Measurements from ENCODE around the gene PLCD1.
"Not testable (repeated sequence)": the region's sequence is repeated elsewhere in the genome, so short reads cannot be mapped to it uniquely, and the experiment has no call there.

The PLCD1 gene

DNA sequence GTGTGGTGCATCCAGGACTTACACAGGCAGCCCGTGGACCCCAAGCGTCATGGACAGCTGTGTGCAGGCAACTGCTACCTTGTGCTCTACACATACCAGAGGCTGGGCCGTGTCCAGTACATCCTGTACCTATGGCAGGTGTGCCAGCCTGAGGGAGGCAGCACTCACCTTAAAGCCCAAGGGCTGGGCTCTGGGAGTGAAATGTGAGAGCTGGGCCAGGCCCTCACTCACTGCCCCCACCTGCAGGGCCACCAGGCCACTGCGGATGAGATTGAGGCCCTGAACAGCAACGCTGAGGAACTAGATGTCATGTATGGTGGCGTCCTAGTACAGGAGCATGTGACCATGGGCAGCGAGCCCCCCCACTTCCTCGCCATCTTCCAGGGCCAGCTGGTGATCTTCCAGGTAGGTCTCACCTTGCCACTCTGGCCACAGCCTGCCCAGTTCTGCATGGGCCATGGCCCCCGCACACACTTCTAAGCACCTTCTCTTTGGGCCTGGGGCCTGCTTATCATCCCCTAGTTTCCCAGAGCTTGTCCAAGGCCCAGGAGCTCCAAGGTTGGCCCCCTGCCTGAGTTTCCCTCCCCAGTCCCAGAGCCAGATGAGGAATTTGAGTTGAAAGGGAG is 27.9 kb downstream of the PLCD1 start:
- no peak for DNase-seq (ENCODE audit: low read depth in 2 of 3, low spot score in 1 of 3)

DNA sequence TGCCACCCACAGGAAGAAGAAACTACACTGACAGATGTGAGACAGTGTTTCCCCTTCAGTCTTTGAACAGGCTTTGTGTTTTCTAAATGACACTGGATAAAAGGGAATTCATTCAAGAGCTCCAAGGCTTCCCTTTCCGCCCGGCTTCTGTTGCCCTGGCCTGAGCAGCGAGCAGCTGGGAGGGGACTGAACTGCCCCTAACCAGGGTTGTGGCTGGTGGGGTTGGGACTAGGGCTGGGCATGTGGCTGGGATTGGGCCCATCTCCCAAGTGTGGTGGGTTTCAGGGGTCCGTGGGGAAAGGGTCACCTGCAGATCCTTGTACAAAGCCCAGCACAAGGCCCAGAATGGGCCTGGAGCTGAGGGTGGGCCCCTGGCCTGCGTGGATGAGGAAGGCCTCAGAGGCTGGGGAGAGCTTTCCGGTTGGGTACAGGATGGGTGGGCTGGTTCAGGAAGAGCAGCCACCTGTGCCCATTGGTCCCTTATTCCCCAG is 28.4 kb downstream of the PLCD1 start:
- no peak for DNase-seq (ENCODE audit: low read depth in 2 of 3, low spot score in 1 of 3)

DNA sequence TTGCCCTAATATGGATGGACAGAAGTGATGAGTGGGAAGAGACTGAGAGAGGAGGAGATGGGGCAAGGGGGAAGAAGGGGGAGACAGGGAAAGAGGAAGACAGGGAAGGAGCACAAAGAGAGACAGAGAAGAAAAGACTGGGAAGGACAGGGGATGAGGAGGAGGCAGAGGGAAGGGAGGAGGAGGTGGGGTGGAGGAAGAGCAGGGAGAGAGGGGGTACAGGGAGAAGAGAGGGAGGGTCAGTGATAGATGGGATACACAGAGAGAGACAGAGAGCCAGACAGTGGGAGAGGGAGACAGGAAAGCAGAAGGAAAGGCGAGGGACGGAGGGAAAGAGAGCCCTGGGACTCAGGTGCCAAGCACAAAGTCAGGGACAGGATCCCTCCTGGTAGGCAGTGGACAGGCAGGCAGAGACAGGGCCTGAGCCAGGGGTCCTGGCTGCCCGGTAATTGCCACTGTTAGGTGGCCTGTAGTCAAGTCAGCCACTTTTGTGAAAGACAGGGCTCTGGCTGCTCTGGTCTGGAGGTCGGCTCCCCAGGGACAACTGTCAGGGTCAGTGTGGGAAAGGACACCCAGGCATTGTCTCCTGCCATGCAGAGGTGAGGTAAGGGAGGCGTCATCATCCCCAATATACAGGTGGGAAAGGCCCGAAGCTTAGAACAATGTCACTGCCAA is 29.1 kb downstream of the PLCD1 start:
- no peak for DNase-seq (ENCODE audit: low read depth in 2 of 3, low spot score in 1 of 3)

DNA sequence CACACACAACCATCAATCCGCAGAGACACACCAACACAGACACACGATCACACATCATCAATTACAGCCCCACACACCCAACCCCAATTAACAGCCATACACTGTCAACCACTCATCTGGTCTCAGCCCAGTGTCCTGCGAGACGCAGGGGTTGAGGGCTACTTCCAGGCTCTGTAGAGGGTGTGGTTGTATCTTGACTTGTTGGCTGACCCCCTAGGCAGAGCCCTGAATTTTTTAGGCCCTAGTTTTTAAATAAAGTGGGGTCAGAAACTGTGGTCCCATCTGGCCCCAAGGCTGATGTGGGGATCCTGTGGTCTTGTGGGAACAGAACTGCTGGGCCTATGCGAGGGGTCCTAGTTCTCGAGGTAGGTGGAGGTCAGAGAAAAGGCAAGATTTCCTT is 29.6 kb downstream of the PLCD1 start:
- DNase-seq (ENCODE audit: low read depth in 2 of 3, low spot score in 1 of 3), result no peak

DNA sequence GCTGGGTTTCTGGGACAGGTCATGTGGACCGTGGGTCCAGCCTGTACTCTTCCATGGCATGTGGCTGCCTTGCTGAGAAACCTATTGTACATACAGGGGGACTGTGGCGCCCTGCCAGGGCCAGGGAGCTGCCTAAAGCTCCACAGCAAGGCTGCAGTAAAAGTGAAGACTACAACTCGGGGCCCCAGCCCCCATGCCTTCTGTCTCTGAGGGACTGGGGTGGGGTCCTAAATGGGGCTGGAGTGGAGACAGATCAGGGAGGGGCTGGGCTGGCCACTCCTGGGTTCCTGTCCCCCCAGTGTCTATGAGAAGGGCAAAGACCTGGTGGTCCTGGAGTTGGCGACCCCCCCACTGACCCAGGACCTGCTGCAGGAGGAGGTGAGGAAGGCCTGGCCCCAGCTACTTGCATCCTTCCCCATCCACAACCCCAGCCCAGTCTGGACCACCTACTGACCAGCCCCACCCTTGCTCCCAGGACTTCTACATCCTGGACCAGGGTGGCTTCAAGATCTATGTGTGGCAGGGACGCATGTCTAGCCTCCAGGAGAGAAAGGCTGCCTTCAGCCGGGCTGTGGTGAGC is 31.6 kb downstream of the PLCD1 start:
- DNase-seq (ENCODE audit: low read depth in 2 of 3, low spot score in 1 of 3), result no peak

DNA sequence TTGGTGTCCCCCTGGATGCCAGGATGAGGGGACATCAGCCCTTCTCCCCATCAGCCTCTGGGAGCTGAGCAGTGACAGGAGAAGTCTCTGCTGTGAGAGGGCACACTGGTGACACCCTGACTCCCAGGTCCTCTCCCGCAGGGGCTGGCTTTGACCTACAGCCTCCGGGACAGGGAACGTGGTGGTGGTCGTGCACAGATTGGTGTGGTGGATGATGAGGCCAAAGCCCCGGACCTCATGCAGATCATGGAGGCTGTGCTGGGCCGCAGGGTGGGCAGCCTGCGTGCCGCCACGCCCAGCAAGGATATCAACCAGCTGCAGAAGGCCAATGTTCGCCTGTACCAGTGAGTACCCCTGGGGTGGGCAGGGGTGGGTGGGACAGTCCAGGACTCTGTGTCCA is 32.1 kb downstream of the PLCD1 start:
- no peak for DNase-seq (ENCODE audit: low read depth in 2 of 3, low spot score in 1 of 3)

DNA sequence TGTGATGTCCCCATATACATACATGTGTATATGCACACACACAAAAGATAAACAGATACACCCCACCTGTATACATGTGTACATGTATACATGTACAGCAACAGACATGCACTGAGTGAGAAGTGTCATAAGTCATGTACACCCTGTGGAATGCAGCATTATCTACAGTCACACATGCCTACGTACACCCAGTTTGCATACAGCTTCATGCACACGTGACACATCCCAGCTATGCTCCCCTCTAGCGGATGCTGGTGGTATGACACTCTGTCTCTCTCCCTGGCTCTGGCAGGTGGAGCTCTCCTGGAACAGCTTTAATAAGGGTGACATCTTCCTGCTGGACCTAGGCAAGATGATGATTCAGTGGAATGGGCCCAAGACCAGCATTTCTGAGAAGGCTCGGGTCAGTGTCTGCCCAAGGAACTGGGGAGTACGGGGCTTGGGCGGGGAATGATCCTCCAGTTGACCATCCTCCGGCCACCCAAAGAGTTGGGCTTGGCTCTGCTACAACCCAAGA is 32.6 kb downstream of the PLCD1 start:
- DNase-seq (ENCODE audit: low read depth in 2 of 3, low spot score in 1 of 3), result peak; percentile 69 to 89 (median 81)

DNA sequence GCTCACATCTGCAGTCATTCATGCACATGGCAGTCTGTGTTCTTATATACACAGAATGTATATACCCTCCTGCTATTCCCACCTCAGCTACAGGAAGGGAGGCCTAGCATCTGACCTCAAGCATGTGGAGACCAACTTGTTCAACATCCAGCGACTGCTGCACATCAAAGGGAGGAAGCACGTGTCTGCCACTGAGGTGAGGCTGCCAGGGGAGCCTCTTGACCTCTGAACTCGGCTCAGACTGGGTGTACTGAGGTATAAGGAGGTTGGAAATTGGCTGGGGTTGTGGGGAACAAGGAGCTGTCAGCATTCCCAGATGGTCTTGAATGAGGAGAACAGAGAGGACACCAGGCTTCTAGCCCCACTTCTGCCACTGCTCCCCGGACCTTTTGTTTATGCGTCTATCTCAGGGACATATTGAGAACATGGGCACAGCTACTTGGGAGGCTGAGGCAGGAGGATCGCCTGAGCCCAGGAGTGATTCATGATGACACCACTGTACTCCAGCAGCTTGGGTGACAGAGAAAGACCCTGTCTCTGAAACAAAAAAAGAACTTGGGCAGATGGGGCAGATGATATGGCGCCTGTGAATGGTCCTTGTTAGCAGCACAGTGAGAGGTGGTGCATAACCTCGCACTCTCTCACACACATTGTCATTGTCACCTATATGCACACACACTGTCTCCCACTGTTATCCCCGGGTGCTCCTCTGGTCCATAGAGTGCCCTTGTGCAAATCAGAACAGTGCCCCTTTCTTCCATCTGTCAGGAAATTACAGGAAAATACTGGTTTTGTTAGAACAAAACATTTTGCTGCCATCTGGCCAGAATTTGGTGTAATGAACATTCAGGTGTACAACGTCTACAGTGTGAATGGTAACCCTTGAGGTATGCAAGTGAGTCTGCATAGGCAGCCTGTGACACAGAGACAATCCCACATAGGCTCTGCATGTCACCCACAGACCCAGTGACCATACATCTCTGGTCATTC is 33.5 kb downstream of the PLCD1 start:
- DNase-seq (ENCODE audit: low read depth in 2 of 3, low spot score in 1 of 3), result no peak

DNA sequence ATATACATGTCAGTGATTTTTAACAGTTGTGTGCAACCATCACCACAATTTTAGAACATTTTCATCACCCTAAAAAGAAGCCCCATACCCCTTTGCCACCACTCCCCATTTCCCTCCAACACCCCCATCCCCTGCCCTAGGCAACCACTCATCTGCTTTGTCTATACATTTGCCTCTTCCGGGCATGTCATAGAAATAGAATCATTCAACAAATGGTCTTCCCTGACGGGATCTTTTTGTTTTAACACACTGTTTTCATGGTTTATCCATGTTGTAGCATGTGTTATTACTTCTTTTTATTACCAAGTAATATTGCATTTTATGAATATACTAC is 34.8 kb downstream of the PLCD1 start:
- no peak for DNase-seq (ENCODE audit: low read depth in 2 of 3, low spot score in 1 of 3)

DNA sequence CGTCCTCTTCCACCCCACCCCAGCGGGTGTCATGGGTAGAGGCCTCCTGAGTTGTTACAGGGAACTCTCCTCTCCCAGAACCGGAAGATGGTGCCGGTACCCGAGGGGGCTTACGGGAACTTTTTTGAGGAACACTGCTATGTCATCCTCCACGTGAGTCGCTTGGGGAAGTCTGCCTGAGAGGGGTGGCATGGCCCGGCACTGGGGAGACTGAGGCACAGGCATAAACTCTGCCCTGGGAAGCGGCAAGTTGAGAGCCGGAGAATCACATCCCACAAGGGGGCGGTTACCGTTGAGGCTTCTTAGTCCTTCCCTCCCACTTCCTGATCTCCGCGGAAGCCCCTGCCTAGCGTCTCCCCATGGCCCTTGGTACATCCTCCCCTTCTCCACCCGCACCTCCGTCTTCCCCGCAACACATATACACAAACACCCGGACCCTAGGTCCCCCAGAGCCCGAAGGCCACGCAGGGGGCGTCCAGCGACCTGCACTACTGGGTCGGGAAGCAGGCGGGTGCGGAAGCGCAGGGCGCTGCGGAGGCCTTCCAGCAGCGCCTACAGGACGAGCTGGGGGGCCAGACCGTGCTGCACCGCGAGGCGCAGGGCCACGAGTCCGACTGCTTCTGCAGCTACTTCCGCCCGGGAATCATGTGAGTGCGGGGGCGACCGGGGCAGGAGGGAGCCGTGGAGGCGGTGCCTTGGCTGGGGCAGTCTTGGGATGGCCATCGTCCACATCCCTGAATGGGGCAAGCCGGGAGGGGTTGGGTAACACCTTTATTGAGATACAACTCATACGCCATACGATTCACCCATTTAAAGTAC is 35.4 kb downstream of the PLCD1 start:
- DNase-seq (ENCODE audit: low read depth in 2 of 3, low spot score in 1 of 3), result peak; percentile 54 to 69 (median 68)

DNA sequence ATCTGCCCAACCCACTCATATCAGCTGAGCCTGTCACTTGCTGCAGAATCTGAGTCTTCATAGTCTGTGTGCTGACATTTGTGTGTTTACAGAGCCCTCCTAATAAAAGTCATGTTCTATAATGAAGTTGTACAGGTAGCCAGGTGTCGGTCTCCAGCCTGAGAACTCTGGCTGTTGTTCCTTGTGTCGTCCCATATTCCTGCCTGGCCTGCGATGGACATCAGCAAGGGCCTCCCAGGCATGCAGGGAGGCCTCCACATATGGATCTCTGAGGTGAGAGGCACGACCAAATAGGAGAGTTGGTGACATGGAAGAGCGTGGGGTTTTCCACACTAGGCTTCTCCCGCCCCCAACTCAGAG is 36.0 kb downstream of the PLCD1 start:
- DNase-seq (ENCODE audit: low read depth in 2 of 3, low spot score in 1 of 3), result no peak

DNA sequence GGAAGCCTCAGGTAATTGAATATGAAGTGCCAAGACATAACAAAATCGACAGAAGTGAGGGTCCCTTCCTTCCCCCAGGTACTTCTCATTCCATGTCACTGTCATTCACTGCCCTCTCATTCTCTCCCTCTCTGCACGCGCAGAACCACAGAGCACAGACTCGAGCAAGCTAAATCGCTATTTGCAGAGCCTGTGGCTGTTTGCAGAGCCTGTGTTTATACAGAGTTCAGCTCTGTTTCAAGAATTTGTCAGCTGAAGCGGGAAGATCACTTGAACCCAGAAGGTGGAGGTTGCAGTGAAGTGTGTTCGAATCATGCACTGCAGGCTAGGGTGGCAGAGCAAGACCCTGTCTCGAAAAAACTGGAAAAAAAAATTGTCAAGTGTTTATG is 36.4 kb downstream of the PLCD1 start:
- DNase-seq (ENCODE audit: low read depth in 2 of 3, low spot score in 1 of 3), result no peak

DNA sequence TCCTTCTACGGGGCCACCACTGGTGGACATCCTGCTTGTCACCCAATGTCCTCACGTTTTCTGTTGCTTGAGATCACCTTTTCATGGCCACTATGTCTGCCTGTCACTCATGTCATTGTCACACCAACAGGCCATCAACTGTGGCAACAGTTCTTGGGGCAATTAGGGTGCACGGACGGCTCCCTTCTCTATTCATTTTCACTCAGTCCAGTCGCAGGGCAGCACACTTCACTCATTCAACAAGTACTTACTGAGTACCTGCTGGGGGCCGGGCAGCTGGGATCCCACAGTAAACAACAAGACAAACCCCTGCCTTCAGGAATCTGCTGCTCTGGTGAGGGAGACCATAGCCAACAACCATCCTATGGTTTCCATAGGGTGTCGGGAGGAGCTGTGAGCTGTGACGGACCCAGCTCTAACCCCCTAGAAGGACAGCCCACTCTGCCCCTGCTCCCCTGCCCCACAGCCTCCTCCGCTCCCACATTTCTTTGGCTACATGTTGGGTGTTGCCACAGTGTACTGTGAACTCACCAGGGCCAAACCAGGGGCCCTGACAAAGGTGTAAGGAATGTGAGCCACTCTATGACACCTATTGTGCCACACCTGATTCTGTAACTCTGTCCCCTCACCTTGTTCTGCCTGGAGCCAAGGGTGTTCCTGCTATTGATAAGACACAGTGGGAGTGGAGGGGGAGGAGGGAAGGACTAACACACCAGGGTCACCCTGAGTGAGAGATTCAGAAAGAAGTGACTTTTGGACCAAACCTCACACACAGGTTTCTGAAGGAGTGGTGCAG is 37.0 kb downstream of the PLCD1 start:
- DNase-seq (ENCODE audit: low read depth in 2 of 3, low spot score in 1 of 3), result no peak

DNA sequence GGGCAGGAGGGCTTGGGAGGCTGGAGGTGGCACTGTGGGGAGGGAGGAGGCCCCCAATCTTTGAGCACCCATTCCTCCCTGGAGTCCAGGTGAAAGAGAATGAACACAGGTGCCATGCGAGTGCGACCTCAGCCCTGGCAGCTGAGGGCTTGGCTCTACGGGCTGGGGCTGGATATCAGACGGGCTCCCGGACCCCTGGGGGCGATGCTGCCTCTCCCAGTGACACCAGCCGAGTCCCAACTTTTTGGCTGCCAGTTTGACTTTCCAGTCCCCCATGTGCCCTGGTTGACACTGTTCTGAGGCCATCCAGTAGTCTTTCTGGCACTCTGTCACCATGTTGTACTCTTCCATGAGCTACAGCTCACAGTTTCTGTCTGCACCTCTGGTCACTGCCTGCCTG is 37.6 kb downstream of the PLCD1 start:
- DNase-seq (ENCODE audit: low read depth in 2 of 3, low spot score in 1 of 3), result no peak

DNA sequence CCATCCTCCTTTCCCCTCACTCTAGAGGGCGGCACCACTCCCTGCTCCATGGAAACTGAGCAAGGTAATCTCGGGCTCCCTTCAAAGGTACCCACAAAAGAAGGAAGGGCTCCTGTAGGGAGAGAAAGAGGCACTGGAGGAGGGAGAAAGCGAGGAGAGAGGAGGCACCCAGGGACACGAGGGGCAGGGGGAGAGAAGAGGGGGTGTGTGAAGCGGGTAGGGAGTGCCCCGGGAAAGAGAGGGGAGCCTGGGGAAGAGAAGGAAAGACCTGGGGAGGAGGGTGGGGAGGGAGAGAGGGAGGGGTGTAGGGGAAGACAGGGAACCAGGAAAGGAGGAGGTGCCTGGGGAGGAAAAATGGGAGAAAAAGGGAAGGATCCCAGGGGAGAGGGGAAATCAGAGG is 38.3 kb downstream of the PLCD1 start:
- DNase-seq (ENCODE audit: low read depth in 2 of 3, low spot score in 1 of 3), result no peak

DNA sequence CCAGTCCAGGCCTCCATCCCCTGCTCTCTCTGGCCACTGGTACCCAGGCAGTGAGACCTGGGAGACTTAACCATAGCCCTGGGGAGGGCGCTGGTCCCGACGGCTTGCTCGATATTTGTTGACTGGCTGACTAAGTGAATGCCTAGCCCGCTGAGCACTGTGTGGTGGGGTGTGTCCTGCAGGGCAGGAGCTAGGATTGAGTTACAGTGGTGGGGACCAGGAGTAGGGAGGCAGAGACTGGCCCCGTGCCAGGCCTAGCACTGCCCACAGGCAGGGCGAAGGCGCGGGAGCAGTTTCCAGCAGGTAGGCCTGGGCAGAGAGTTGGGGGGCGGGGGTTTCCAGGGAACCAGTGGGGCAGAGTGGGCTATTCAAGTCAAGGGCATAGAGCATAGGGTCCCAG is 38.9 kb downstream of the PLCD1 start, which contains the start of gene VILL:
TSS of gene VILL (plus strand) at position 260 of the 400 bp plus-strand sequence. CDS start 2,887 bp downstream, outside the sequence.
- no peak for DNase-seq (ENCODE audit: low read depth in 2 of 3, low spot score in 1 of 3)

DNA sequence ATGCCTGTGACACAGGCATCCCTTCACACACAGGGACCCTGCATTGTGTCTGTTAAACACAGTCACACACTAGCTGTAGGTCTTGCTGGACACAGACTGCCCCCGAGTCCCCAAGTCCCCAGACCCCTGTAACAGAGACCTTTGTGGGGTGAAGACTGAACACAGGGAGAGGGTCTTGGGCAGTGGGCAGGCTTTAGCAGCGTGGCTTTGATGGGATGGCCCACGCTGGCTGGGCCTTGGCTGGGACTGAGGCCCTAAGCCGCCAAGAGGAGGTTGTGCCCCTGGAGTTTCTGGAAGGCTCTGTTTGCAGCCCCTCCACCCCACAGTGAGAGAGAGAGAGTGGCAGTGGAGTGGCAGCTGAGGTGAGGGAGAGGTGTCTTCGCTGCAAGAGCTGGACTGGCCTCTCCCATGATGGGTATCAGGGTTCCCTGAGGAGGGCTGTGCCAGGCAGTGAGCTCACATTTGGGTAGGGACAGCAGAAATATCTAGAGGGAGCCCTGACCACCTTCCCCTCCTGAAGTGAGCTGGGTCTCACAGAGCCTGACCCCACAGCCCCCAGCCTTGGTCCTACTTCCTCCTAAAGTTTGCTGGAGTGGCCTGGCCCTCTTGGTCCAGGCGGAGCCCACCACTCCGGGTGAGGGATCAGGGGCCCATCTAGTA is 39.5 kb downstream of the PLCD1 start:
- DNase-seq (ENCODE audit: low read depth in 2 of 3, low spot score in 1 of 3), result no peak

DNA sequence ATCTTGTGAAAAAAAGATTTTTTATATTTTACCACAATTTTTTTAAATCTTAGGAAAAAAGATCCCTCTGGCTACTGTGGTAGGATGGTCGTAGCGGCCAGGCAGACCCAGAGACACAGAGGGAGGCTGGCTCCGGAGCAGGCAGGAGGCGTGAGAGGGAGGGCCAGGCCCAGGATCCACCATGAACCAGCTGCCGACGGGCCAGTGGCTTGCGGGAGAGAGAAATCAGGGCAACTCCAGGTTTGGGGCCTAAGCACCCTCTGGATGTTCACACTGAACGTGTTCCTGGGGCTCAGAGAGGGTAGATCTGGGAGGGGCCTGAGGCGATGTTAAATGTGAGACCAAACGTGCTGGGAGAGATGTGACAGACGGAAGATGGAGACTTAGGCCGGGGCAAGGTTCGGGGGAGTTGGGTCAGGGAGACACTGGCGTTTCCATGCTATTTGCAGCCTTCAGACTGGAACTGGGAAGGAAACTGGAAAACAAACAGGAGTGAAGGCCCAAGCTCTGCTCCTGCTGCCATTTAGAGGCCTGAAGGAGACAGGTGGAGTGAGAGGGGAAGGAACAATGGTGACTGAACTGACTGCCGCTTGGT is 40.4 kb downstream of the PLCD1 start:
- no peak for DNase-seq (ENCODE audit: low read depth in 2 of 3, low spot score in 1 of 3)

DNA sequence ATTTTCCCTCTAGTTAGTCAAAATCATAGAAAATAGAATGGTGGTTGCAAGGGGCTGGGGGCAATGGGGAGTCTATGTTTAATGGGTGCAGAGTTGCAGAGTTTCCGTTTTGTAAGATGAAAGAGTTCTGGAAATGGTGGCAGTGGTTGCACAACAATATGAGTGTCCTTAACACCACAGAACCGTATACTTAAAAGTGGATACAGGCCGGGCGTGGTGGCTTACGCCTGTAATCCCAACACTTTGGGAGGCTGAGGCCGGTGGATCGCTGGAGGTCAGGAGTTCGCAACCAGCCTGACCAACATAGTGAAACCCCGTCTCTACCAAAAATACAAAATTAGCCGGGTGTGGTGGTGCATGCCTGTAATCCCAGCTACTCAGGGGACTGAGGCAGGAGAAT is 41.1 kb downstream of the PLCD1 start:
- not testable (repeated sequence) for DNase-seq (ENCODE audit: low read depth in 2 of 3, low spot score in 1 of 3)

All from stimulated activated CD4-positive, alpha-beta T cell treated with anti-CD3 and anti-CD28 coated beads, Interleukin-12 subunit alpha, Interleukin-12 subunit beta, amount 100 ng/mL, for 48 hours (primary cell).